Measurements from ENCODE around the gene REX1BD. TPM values are rescaled to one million over a fixed set of nuclear protein-coding genes. Genes with fewer than 3 reads are reported as not detected.

The REX1BD gene
- polyA plus RNA-seq, 1 donor from 2014 or later = 214 TPM

GRCh38 chr19:18576383-18576782 lies 12.2 kb upstream of the REX1BD start:
- Histone ChIP-seq H3K27me3 (ENCODE audit: insufficient read depth, low read depth, low read length) (no peaks in the 10 kb centered on the region), H4K20me1 (ENCODE audit: insufficient read depth) (no peaks in the 10 kb centered on the region), H2AFZ (ENCODE audit: low read depth, low read length) (no peak overlapping the region), H3K79me2 (replicated peaks; ENCODE audit: insufficient read depth, low read length) (peaks cover 13% of the 10 kb centered on the region), H3K4me2 (ENCODE audit: low read length) (no peak overlapping the region), H3K9me3 (ENCODE audit: low read length) (no peaks in the 10 kb centered on the region), H3K9me2 (ENCODE audit: insufficient read depth, low read length) (no peaks in the 10 kb centered on the region), H3K9ac (ENCODE audit: low read length) (no peak overlapping the region), H3F3A (ENCODE audit: insufficient read depth, low read length, poor library complexity, severe bottlenecking) (no peaks in the 10 kb centered on the region), H3K4me3 (ENCODE audit: low read length) (no peak overlapping the region), H3K36me3 (ENCODE audit: insufficient read depth, low read length) (no peaks in the 10 kb centered on the region), H3K27ac (ENCODE audit: low read length) (no peak overlapping the region)
- TF ChIP-seq EZH2 (IDR thresholded peaks at IDR 0.05; ENCODE audit: borderline replicate concordance, insufficient read depth, low read length, poor library complexity, severe bottlenecking) (no peak), EP300 (conservative IDR thresholded peaks at IDR 0.05; ENCODE audit: poor library complexity, severe bottlenecking) (no peak), RAD21 (conservative IDR thresholded peaks at IDR 0.05) (no peak), MXI1 (conservative IDR thresholded peaks at IDR 0.05; ENCODE audit: poor library complexity, severe bottlenecking) (no peak), POLR2AphosphoS5 (IDR thresholded peaks at IDR 0.05) (no peak), SMC3 (conservative IDR thresholded peaks at IDR 0.05; ENCODE audit: poor library complexity) (no peak), CTCF (IDR thresholded peaks at IDR 0.05; ENCODE audit: poor library complexity, severe bottlenecking) (no peak), TAF1 (IDR thresholded peaks at IDR 0.05; ENCODE audit: low read depth) (no peak), REST (IDR thresholded peaks at IDR 0.05; ENCODE audit: borderline replicate concordance) (no peak)

DNA sequence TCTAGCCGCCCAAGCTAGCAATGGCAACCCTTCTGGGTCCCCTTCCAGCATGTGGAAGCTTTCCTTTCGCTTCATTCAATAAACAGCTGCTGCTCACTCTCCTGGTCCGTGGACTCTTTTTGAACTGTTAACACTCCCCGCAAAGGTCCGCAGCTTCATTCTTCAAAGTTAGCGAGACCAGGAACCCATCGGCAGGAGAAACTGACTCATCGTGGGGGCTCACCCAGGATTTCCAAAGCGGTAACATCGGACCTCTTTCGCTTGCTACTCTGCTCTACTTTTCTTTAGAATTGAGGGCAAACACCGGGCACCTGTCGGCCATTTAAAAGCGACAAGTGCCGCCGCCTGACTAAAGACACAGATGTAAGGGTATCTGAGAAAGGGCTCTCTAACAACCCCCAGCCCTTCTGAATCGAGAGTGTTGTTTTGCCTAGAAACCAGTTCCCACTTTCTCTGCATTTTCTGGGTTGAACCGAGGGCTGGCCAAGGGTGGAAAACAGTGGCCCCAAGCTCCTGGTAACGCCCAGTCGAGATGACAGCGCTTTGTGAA lies 11.2 kb upstream of the REX1BD start:
- H3K27me3 ChIP-seq (ENCODE audit: insufficient read depth, low read depth, low read length) = no peaks in the 10 kb centered on the region
- H3K79me2 ChIP-seq (replicated peaks; ENCODE audit: insufficient read depth, low read length) = peaks cover 7% of the 10 kb centered on the region
- no peaks in the 10 kb centered on the region for H3K9me2 ChIP-seq (ENCODE audit: insufficient read depth, low read length)
- H3K36me3 ChIP-seq (ENCODE audit: insufficient read depth, low read length) = no peaks in the 10 kb centered on the region
- H3K27ac ChIP-seq (ENCODE audit: low read length) = no peak overlapping the region
- no peaks in the 10 kb centered on the region for H3F3A ChIP-seq (ENCODE audit: insufficient read depth, low read length, poor library complexity, severe bottlenecking)
- no peak overlapping the region for H2AFZ ChIP-seq (ENCODE audit: low read depth, low read length)
- no peak overlapping the region for H3K4me2 ChIP-seq (ENCODE audit: low read length)
- no peak overlapping the region for H3K9ac ChIP-seq (ENCODE audit: low read length)
- no peaks in the 10 kb centered on the region for H3K9me3 ChIP-seq (ENCODE audit: low read length)
- TF ChIP-seq RAD21 (conservative IDR thresholded peaks at IDR 0.05) = no peak
- TF ChIP-seq EZH2 (IDR thresholded peaks at IDR 0.05; ENCODE audit: borderline replicate concordance, insufficient read depth, low read length, poor library complexity, severe bottlenecking) = no peak
- TF ChIP-seq POLR2AphosphoS5 (IDR thresholded peaks at IDR 0.05) = no peak
- no peak for TF ChIP-seq CTCF (IDR thresholded peaks at IDR 0.05; ENCODE audit: poor library complexity, severe bottlenecking)
- TF ChIP-seq EP300 (conservative IDR thresholded peaks at IDR 0.05; ENCODE audit: poor library complexity, severe bottlenecking) = no peak
- no peak for TF ChIP-seq TAF1 (IDR thresholded peaks at IDR 0.05; ENCODE audit: low read depth)
- no peak for TF ChIP-seq SMC3 (conservative IDR thresholded peaks at IDR 0.05; ENCODE audit: poor library complexity)
- TF ChIP-seq MXI1 (conservative IDR thresholded peaks at IDR 0.05; ENCODE audit: poor library complexity, severe bottlenecking) = no peak
- TF ChIP-seq REST (IDR thresholded peaks at IDR 0.05; ENCODE audit: borderline replicate concordance) = no peak
- no peak overlapping the region for H3K4me3 ChIP-seq (ENCODE audit: low read length)
- H4K20me1 ChIP-seq (ENCODE audit: insufficient read depth) = no peaks in the 10 kb centered on the region
